Lower lobe of right lung (tissue), 2 donors: ENCODE measurements around the gene ENO4. TPM values are rescaled to one million over a fixed set of nuclear protein-coding genes. Genes with fewer than 3 reads are reported as not detected.

Source experiments
- ATAC-seq, 2 donors: fragments of 200-7000 bp; cut with Tn5 transposase; one replicate each; pipeline ENCODE4 v1.9.1; 2020 to 2022; ENCODE audit warnings: mild to moderate bottlenecking in 2 of 2, moderate library complexity in 2 of 2
- DNase-seq: peaks from one replicate; pipeline ENCODE4 v3.0.0-alpha.2; 2020
- H3K27ac ChIP-seq: fragments of 200-600 bp; one replicate; pipeline ENCODE4 v1.8.0; 2022
- H3K27me3 ChIP-seq: fragments of 200-600 bp; one replicate; pipeline ENCODE4 v1.8.0; 2022; ENCODE audit warnings: low read depth
- H3K36me3 ChIP-seq: fragments of 200-600 bp; one replicate; pipeline ENCODE4 v1.8.0; 2022; ENCODE audit warnings: mild to moderate bottlenecking
- H3K4me1 ChIP-seq: fragments of 200-600 bp; one replicate; pipeline ENCODE4 v1.8.0; 2022
- H3K4me3 ChIP-seq: fragments of 200-600 bp; one replicate; pipeline ENCODE4 v1.8.0; 2022; ENCODE audit warnings: mild to moderate bottlenecking
- H3K9me3 ChIP-seq: fragments of 200-600 bp; one replicate; pipeline ENCODE4 v1.8.0; 2022
- CTCF ChIP-seq: fragments of 200-600 bp; IDR thresholded peaks from one replicate; pipeline ENCODE4 v1.8.0; 2022; ENCODE audit warnings: antibody characterized with exemption, mild to moderate bottlenecking
- intact Hi-C: fragments of 100-400 bp; cut with DNase I; formaldehyde crosslinking; loops from one replicate; pipeline ENCODE4 v1.11.0; 2022
- total RNA-seq: library from RNA; stranded (reverse); fragmentation: NEBNext Ultra II Directional; extraction: Animal tissue kit (Norgen Biotek cat#: 25700); gene quantifications from one replicate; pipeline ENCODE4 v1.2.1, GENCODE V29; 2021
- donor health status: DM: no; HTN: yes; CAD: no; lungs with severe emphysema.

The ENO4 gene
- total RNA-seq, 1 donor from 2014 or later: 1.9 TPM

- Histone ChIP-seq H3K4me1 (no peaks in the 10 kb centered on the region), H3K4me3 (no peak overlapping the region), H3K27me3 (no peaks in the 10 kb centered on the region), H3K27ac (no peak overlapping the region), H3K36me3 (no peaks in the 10 kb centered on the region), H3K9me3 (no peaks in the 10 kb centered on the region)
- TF ChIP-seq CTCF: no peak
- intact Hi-C loops: no loop called here
- DNase-seq (no peak), ATAC-seq (no peak)
These were observed 11.1 kb upstream of the ENO4 start for GRCh38 chr10:116838143-116838725.

GRCh38 chr10:116840389-116841075 is 8.8 kb upstream of the ENO4 start:
- DNase-seq (no peak), ATAC-seq (no peak)
- H3K36me3 ChIP-seq: no peaks in the 10 kb centered on the region
- no peak overlapping the region for H3K27ac ChIP-seq
- H3K4me1 ChIP-seq: no peaks in the 10 kb centered on the region
- no peaks in the 10 kb centered on the region for H3K27me3 ChIP-seq
- no peaks in the 10 kb centered on the region for H3K9me3 ChIP-seq
- TF ChIP-seq CTCF: no peak
- H3K4me3 ChIP-seq: no peak overlapping the region
- intact Hi-C loops: no loop called here

DNA sequence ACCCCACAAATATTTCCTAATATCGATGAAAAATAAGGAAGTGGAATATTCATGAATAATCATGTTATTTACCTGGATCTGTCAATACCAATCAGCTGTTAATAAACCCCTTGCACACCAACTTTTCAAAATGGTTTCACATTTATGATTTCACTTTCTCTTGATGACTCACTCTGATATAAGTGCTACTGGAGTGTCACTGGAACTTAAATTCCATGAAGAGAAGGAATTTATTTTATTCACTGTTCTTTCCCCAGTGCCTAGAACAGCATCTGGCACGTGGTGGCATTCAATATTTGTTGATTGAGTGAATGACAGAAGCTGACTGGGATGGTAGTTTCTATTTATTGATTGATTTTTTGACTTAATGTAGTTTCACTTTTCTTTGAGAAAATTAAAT is 3.5 kb upstream of the ENO4 start:
- no peak for ATAC-seq
- no peak overlapping the region for H3K27ac ChIP-seq
- no peaks in the 10 kb centered on the region for H3K9me3 ChIP-seq
- intact Hi-C loops: no loop called here
- no peak overlapping the region for H3K4me3 ChIP-seq
- H3K4me1 ChIP-seq: peaks cover 6% of the 10 kb centered on the region
- DNase-seq: no peak
- TF ChIP-seq CTCF: no peak
- no peaks in the 10 kb centered on the region for H3K36me3 ChIP-seq
- H3K27me3 ChIP-seq: peaks cover 19% of the 10 kb centered on the region

- Histone ChIP-seq H3K4me1 (peaks cover 6% of the 10 kb centered on the region), H3K4me3 (peak overlapping the region; percentile 72), H3K27me3 (peaks cover 19% of the 10 kb centered on the region), H3K27ac (no peak overlapping the region), H3K36me3 (no peaks in the 10 kb centered on the region), H3K9me3 (no peaks in the 10 kb centered on the region)
- DNase-seq (no peak), ATAC-seq (no peak)
- intact Hi-C loops: no loop called here
- no peak for TF ChIP-seq CTCF
These were observed 1.0 kb upstream of the ENO4 start for GRCh38 chr10:116848032-116848943.

DNA sequence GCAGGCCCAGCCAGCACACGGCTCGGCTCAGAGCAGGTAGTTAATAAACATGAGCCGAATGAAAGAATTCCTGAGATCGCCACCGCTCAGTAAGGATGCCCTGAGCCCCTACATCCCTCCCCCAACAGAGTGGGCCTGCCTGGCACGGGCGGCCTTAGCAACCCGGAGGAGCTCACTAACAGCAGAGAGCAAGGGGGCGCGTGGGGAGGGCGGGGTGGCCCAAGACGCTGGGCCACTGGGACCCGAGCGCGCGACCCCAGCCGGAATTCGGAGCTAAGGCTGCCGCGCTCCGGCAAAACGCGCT is 403 bp upstream of the ENO4 start:
- intact Hi-C loops: no loop called here
- H3K4me3 ChIP-seq: peak overlapping the region; percentile 72
- ATAC-seq: peak; percentile 40 to 49
- H3K27ac ChIP-seq: peak overlapping the region; percentile 63
- DNase-seq: no peak
- no peaks in the 10 kb centered on the region for H3K9me3 ChIP-seq
- no peaks in the 10 kb centered on the region for H3K36me3 ChIP-seq
- peaks cover 6% of the 10 kb centered on the region for H3K4me1 ChIP-seq
- TF ChIP-seq CTCF: no peak
- H3K27me3 ChIP-seq: peaks cover 19% of the 10 kb centered on the region
